HG03025 (cell line): Measurements from ENCODE around the gene TFAP2A.

Experiments
- ATAC-seq: cut with Tn5 transposase; IDR thresholded peaks from one replicate; pipeline ENCODE4 v1.9.1; 2021; ENCODE audit warnings: mild to moderate bottlenecking, moderate library complexity; ENCODE audit not compliant: unreplicated experiment, low FRiP score

TFAP2A gene

DNA sequence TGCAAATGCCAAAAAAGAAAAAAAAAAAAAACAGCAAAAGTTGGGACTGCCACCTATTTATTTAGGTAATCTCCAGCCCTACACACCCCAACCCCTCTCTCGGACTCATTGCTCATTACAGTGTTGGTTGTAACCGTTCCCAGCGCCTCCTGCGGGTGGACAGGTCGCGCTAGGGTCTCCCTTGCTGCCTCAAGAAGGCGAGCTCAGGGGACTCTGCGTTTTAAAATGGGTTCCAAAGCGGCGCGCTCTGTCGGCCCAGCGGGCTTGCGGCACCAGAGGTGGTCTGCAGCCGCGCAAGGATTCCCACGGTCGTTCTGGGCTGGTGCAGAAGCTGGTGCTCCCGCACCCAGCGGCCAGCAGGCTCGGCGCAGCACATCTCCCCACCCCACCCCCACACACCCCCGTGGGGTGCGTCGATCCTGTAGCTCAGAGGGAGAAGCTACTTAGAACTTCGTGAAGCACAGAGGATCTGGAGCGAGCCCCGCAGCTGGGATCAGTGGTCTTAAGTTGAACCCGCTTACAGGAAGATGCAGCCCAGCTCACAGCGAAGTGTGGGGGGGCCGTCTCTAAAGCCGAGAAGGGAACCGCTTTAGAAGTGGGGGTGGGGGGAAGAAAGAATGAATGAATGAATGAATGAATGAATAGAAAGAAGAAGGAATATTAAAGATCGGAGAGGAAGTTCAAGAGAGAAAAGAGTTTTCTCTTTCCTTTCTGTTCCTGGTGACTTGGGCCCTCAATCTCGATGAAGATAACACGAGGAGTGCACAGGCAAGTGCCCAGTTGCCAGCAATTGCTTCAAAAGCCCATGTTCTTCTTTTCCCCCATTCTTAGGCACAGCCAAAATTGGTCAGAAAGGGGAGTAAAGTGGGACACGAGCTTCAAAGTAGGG is 780 bp downstream of the TFAP2A start:
- no peak for ATAC-seq

DNA sequence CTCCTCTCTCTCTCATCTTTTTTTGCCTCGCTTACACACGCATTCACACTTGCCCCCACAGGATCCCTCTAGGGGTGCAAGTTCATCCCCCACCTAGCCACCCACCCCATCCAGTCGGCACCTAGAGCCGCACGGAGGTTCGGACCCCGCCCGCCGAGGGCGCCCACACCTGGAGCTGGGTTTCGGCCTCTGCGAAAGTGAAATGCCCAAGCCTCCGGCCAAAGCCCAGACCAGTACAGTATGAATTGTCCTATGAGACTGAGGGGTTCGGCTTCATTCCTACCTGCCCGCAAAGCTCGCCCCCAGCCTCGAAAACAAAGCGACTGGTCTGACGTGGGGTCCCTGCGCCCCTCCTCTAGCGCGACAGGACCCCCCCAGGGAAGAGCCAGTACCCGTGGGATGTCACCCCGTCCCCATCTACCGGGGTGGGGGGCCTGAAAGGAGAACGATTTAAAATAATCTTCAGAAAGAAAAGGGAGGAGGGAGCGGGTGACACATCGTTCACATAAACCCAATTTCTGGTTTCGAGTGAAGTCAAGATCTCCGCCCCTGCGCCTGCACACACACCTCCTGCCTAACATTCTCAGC is 1.5 kb downstream of the TFAP2A start:
- ATAC-seq, result no peak

DNA sequence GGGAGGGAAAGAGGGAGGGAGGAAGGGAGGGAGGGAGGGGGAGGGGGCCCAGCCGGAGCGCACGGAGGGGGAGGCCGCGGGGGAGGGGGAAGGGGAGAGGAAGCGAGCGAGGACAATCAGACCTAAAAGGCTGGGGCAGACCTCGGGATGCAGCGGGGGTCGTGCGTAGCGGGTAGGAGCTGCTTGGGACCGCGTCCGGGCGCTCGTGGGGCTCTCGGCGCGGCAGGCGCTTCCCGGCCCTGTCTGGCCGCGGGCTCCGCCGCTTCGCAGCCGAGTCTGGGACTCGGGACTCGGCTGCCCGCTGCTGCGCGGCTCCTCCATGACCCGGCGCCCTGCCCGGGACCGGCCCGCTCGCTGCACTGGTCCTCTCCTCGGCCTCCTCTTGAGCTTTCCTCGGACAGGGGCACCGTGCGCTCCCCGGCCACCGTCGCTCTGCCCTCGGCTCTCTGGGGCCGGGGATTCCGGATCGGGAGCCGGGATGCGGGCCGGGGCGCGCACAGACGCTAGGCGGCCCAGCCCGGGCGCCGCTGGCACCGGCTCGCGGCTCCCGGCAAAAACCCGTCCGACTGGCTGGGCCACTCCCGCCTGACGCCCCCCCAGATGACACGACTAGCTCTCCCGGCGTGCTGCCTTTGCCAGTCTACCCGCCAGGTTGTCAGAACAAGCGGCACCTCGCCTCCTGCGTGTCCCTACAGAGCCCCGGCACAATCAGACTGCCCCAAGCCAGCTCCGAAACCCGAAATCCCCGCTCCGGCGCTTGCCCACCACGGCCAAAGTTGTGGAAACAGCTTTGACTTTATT is 2.2 kb downstream of the TFAP2A start:
- ATAC-seq, result no peak

DNA sequence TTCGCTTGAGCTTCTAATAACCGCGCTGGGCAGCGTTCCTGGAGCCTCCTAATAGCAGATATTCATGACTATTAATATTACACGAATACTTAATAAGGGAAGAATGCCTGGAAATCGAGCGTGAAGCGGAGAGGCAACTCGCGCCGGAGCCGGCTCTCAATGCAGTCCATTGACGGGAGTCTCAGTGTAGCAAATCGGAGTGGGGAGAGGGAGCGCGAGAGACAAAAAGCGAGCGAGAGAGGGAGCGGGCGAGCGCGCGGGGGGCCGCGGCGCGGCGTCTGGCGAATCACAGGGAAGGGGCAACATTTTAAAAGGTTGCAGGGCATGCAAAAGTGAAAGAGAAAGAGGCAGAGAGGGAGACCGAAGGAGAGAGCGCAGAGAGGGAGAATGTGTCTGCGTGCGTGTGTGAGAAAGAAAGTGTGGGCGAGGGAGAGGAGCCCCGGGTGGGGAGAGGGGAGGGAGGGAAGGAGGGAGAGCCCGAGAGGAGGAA is 2.9 kb downstream of the TFAP2A start:
- no peak for ATAC-seq

DNA sequence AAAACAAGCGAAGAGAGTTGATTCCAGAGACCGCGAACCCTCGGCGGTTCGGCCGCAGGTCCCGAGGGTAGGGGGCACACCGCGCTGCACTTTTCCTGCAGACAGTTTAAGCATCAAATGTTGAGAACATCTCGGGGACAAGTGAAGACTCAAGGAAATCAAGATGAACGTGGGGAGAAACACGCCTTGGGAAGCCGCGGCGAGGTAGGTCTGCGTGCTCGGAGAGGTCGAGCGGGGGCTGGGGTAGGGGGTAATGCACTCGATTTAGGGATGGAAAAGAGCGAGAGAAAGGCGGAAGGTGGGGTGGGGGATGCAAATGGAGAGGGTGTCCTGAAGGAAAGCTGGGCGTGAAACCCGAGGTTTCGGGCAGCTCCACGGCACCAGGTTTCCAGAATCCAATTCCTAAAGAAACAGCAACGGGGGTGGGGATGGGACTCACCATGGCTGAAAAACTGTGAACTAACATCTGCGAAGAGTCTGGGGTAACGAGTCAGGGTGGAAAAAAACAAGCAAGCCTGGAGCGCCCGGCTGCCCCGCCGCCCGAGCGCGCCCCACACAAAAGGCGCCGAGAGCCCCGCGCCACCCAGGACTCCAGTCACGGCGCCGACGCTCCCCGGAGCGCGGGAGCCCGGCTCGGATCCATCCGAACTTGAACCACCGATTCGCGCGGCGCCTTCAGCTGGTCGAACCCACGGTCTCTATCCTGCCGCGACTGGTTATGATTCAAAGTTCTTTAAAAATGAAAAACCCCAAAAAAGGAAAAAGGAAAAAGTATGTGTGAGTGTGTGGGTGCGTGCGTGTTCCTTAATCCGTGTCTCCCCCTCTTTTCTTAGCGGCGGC is 3.5 kb downstream of the TFAP2A start:
- no peak for ATAC-seq

DNA sequence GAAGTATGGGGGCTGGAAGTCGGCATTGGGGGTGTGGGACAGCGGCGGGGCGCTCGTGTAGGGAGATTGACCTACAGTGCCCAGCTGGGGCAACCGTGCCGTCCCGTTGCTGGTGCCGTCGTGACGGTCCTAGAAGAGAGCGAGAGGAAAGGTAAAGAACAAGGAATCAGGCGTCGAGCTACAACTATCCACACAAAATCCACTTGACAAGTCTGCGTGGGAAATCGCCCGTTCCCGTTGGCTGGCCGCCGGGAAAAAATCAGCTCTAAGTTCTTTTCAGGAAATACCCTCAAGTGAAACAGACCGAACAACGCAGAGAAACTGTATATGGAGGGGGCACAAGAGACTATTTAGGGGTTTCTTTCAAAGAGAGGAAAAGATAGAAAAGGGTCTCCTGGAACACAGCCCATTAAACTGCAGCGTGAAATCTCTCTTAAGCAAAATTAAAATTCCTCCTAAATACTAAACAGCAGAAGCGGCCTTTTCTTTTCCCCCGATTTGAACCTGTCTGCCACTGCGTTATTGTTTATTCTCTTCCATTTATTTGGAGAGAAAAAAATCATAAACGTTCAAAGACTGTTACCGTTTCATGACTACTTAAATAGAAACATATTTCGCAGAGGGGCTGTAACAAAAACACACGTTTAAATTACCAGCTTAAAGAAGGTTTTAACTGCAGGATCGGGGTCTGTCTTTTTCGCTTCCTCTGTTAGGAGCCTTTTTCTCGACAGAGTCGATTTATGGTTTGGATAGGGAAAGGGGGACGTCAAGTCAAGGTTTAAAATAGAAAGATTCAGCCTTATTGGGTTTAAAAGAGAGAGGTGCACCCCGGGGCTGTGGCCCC is 4.4 kb downstream of the TFAP2A start:
- ATAC-seq, result no peak

DNA sequence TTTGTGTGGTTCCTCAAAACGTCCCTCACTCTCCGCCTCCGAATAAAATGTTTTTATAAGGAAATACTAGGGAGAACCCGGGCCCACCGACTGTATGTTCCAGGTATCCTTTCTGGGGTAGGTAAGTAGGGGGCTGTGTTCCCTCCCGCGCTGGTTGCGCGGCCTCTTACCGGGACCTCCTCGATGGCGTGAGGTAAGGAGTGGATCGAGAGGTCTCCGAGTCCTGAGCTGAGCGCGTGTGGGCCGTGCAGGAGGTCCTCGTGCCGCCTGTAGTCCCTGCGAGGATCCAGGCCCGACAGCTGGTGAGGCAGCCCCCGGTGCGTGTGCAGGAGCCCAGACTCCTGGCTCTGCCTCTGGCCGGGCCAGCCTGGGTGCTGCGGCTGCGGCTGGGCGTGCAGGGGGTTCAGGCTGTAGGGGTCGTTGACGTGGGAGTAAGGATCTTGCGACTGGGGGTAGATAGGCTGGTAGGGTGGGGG is 5.1 kb downstream of the TFAP2A start:
- ATAC-seq, result no peak

- ATAC-seq, result no peak
These were observed 5.6 kb downstream of the TFAP2A start for GRCh38 chr6:10409233-10409721.

GRCh38 chr6:10408457-10408856 is 6.4 kb downstream of the TFAP2A start:
- no peak for ATAC-seq

GRCh38 chr6:10407674-10408054 is 7.2 kb downstream of the TFAP2A start:
- ATAC-seq, result no peak

DNA sequence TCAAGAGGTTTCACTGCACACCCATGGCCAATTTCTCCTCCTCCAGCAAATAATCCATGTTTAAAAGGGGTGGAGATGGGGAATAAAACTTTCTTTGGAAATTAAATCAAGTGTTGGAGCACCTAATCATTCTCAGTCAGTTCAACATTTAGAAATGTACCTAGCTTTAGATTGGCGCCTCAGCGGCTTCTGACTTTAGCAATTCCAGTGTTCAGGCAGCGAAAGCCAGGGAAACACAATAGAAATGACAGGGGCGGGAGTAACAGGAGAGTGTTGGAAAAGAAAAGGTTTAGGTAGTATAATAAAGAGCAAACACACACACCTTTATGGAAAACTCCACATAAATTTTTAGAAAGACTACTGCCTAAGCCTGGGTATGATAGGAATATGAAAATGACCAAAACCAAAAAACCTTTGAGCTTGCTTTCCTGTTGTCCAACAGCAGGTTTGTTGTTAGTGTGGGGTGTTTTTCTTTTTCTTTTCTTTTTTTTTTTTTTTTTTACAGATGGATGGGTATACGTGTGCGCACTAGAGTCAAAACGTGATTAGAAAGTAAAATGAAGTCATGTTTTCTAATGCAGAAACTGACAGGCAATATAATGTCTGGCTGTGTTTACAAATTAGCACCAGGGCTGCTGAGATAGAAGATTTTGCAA is 7.7 kb downstream of the TFAP2A start:
- ATAC-seq, result no peak

GRCh38 chr6:10406556-10406955 is 8.3 kb downstream of the TFAP2A start:
- ATAC-seq, result no peak

DNA sequence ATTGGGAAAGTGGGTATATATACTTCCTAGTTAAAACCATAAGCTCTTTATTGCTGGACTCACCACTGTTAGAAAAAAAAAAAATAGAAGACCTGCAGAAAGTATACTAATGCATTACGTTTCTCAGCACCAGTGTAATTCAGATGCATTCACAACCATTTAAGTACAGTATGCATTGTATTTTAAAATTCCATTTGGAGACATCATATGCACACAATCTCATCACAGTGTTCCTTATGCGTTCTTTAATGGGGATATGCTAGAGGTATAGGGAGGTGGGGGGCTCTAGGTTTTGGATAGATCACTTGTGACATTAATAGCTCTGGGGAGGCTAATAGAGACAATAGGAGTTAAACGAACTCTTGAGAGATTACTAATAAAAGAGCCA is 9.4 kb downstream of the TFAP2A start:
- no peak for ATAC-seq

DNA sequence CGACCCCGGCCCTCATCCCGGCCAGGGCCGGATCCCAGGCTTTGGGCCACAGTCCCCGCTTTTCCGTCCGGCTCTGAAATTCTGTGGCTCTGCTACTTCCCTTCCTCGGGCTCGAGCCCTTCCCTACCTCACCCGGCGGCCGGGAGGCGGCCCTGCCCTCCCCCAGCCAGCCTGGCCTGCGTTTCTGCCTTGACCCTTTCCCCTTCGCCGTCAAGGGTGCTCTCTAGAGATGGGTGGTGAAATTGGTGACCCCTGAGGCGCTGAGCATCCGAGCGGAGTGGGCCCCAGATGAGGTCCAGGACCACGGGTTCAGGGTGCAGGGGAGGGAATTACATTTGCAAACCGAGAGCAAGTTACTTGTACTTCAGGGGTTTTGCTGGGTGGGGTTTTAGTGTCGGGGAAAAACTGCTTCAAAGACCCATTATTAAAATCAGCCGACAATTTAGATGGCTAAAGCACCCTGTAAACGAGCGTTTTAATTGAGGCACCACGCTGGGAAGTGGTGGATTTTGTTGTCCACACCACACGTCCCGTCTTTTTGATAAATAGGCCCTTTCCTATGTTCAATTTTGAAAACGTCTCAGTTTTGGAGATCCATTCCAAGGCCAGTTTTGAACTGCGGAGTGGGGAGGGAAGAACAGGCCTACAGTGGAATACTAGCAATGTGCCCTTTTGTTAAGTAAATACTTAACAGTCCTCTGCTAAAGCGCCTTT is 9.9 kb downstream of the TFAP2A start:
- no peak for ATAC-seq

DNA sequence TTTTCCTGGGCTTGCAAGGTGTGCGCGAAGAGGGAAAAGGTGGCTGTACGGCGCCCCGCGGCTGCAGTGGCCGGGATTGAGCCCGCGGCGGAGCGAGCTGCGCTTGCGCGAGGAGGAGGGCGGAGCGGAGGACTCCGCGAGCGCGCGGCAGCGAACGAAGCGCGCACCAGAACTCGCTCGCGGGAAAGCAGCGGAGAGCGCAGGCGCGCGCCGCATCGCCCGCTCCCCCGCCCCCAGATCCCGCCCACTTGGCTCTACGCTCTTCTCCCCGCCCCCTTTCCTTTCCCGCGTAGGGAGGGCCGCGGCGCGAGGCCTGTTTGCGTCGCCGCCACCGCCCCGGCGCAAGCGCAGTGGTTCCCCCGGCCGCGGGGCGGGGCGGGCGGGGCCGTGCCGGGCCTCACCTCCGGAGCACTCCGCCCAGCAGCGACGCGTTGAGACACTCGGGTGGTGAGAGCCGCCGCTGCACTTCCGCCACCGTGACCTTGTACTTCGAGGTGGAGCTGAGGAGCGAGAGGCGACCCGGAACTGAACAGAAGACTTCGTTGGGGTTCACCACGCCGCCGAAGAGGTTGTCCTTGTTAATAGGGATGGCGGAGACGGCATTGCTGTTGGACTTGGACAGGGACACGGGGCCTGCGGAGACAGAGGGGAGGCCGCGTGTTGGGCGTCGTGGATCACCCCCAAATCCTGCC is 10.6 kb downstream of the TFAP2A start:
- ATAC-seq, result peak; percentile 98

DNA sequence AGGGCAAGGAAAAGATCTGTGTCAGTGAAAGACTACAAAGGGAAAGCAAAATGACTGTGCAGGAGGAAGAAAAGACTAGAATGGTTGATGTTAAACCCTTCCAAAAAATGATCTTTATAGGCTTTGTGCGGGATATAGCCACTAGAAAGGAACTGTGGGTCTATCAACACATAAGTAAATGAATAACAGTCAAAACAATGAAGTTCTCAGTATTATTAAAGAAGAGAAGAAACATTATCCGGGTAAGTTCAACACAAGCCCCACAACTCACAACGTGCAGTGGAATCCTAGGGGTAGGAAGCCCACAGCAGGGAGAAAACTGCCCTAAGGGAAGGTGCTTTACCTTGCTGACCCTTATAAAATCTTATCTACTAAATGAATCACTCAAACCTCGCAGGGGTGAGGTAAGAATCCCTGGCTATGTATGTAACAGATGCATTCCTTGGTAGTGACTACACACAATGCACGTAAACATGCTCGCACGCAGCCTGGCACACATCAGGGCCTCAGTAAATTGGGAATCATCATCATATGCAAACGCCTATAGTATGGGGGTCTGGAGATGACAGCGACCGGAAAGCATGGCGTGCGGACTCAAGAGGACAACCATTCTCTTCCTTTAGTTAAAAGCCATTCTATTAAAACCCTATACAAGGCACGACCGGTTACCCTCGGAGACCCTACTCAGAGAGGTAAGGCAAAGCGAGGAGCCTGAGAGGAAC is 11.3 kb downstream of the TFAP2A start:
- peak; percentile 29 for ATAC-seq
